DLD1 (cell line): Measurements from ENCODE around the gene ORC5.

Experiments used
- in situ Hi-C: cut with HindIII; loops from 2 replicates; pipeline ENCODE4 v1.10.0; 2017; ENCODE audit warnings: low sequenced_read_pairs

The ORC5 gene

GRCh38 chr7:104133238-104133637 lies 74.6 kb downstream of the ORC5 start:
- in situ Hi-C loops: no loop called here

GRCh38 chr7:104130726-104131125 lies 77.1 kb downstream of the ORC5 start:
- in situ Hi-C loops: no loop called here

- in situ Hi-C loops: no loop called here
These were observed 80.6 kb downstream of the ORC5 start for GRCh38 chr7:104127204-104127603.

GRCh38 chr7:104126411-104126841 lies 81.4 kb downstream of the ORC5 start:
- in situ Hi-C loops: no loop called here

- in situ Hi-C loops: no loop called here
These were observed 82.8 kb downstream of the ORC5 start for GRCh38 chr7:104124893-104125477.

GRCh38 chr7:104124469-104124868 lies 83.3 kb downstream of the ORC5 start:
- in situ Hi-C loops: no loop called here

- in situ Hi-C loops: no loop called here
These were observed 84.0 kb downstream of the ORC5 start for GRCh38 chr7:104123786-104124185.

- in situ Hi-C loops: no loop called here
These were observed 94.0 kb downstream of the ORC5 start for GRCh38 chr7:104113788-104114187.

- in situ Hi-C loops: no loop called here
These were observed 95.2 kb downstream of the ORC5 start for GRCh38 chr7:104112623-104113022.

GRCh38 chr7:104111271-104111670 lies 96.5 kb downstream of the ORC5 start:
- in situ Hi-C loops: no loop called here

- in situ Hi-C loops: no loop called here
These were observed 101.5 kb downstream of the ORC5 start for GRCh38 chr7:104106108-104106905.

GRCh38 chr7:104098890-104099289 lies 108.9 kb downstream of the ORC5 start:
- in situ Hi-C loops: no loop called here

- in situ Hi-C loops: no loop called here
These were observed 111.1 kb downstream of the ORC5 start for GRCh38 chr7:104096683-104097082.

- in situ Hi-C loops: no loop called here
These were observed 114.7 kb downstream of the ORC5 start for GRCh38 chr7:104093127-104093526.

- in situ Hi-C loops: no loop called here
These were observed 116.6 kb downstream of the ORC5 start for GRCh38 chr7:104091242-104091641.

GRCh38 chr7:104089612-104090011 lies 118.2 kb downstream of the ORC5 start:
- in situ Hi-C loops: no loop called here

GRCh38 chr7:104089061-104089460 lies 118.8 kb downstream of the ORC5 start:
- in situ Hi-C loops: no loop called here
